Adrenal gland (tissue), 12 donors: ENCODE results near the gene EMILIN1. TPM values are rescaled to one million over a fixed set of nuclear protein-coding genes. Genes with fewer than 3 reads are reported as not detected.

Source experiments
- DNase-seq, 7 donors: peaks; one replicate each; pipeline ENCODE4 v3.0.0-alpha.2; 2019 to 2020
- H3K27ac ChIP-seq, 5 donors: fragments of 200-600 bp; sonication (generic) in 4 of 5; 1 replicate in 3 of 5; 2 replicates in 2 of 5; pipeline versions ENCODE4 v1.5.1 to v1.8.0; 2016 to 2020; ENCODE audit warnings: mild to moderate bottlenecking in 1 of 5
- H3K27me3 ChIP-seq: fragments of 200-600 bp; 2 replicates; pipeline ENCODE4 v1.8.0; 2021
- H3K36me3 ChIP-seq, 2 donors: fragments of 200-600 bp; replicated peaks in 1 of 2; 1 replicate in 1 of 2; 2 replicates in 1 of 2; pipeline versions ENCODE4 v1.5.1 to v1.8.0; 2018 to 2022
- H3K4me1 ChIP-seq, 2 donors: fragments of 200-600 bp; replicated peaks in 1 of 2; 1 replicate in 1 of 2; 2 replicates in 1 of 2; pipeline versions ENCODE4 v1.5.1 to v1.8.0; 2018 to 2021
- H3K4me3 ChIP-seq, 4 donors: fragments of 200-600 bp; sonication (generic) in 3 of 4; one replicate each; pipeline ENCODE4 v1.5.1; 2016 to 2018
- H3K9me3 ChIP-seq, 3 donors: fragments of 200-600 bp; sonication (generic) in 1 of 3; replicated peaks in 1 of 3; 1 replicate in 2 of 3; 2 replicates in 1 of 3; pipeline versions ENCODE4 v1.5.1 to v1.8.0; 2016 to 2021
- CTCF ChIP-seq, 6 experiments: fragments of 450-650 bp in 4 of 6; fragments of 200-600 bp in 2 of 6; sonication (generic) in 1 of 6; IDR thresholded peaks; 1 replicate in 5 of 6; 2 replicates in 1 of 6; pipeline versions ENCODE4 v1.5.1 to v1.8.0; 2016 to 2021; ENCODE audit warnings: antibody characterized with exemption in 6 of 6, mild to moderate bottlenecking in 2 of 6, moderate library complexity in 1 of 6
- POLR2A ChIP-seq, 2 donors: fragments of 450-650 bp; IDR thresholded peaks; one replicate each; pipeline ENCODE4 v1.6.1; 2017; ENCODE audit warnings: antibody characterized with exemption in 2 of 2, mild to moderate bottlenecking in 2 of 2, moderate library complexity in 1 of 2
- WGBS, 4 donors: extraction: QIAGEN DNeasy Blood & Tissue Kit in 2 of 4; methylation state at CpG; one replicate each; pipeline versions ENCODE4 v1.1.5 to v1.1.7; 2013 to 2017; 5-methylcytosine and 5-hydroxymethylcytosine counted together
- intact Hi-C, 2 donors: fragments of 100-400 bp; cut with DNase I; formaldehyde crosslinking; loops; one replicate each; pipeline versions ENCODE4 v1.14.1 to v1.15.0; 2022 to 2023
- polyA plus RNA-seq, 3 donors: library from polyadenylated mRNA; stranded (reverse); fragments of 200-250 nt in 2 of 3; fragments of 350-450 nt in 1 of 3; fragmentation: Illumina TruSeq in 1 of 3; extraction: RNeasy Lipid Tissue Mini Kit (QIAGEN cat#74804) in 1 of 3; gene quantifications; one replicate each; pipeline ENCODE4 v1.2.3, GENCODE V29; 2013 to 2014
- total RNA-seq, 9 donors: library from RNA; depleted of rRNA in 4 of 9; stranded (reverse); fragments of >200 nt in 4 of 9; fragments of 120-200 nt in 1 of 9; fragmentation: NEBNext Ultra II Directional in 1 of 9; extraction: Animal tissue kit (Norgen Biotek cat#: 25700) in 1 of 9; gene quantifications; one replicate each; pipeline versions ENCODE4 v1.1.0 to v1.2.4, GENCODE V29; 2013 to 2023
- donor health status: healthy with polysubstance abuse.
- donor health status: Bipolar disorder and iron deficiency.
- donor health status: DM: yes; HTN: yes; CAD: no.
- donor health status: DM: no; HTN: no; CAD: no.
- donor health status: DM: no; HTN: no; CAD: no.
- donor health status: DM: yes; HTN: yes; CAD: no.

Gene EMILIN1
- total and polyA plus RNA-seq, 12 donors = 4.2 to 243 (median 99.6) TPM

- DNase-seq = peak in 1 of 7 donors; percentile 8
- H3K4me1 ChIP-seq = peaks cover 20 to 24% of the 10 kb centered on the region in 2 donors
- no peak overlapping the region for H3K27ac ChIP-seq
- H3K36me3 ChIP-seq = peaks cover 0 to 37% of the 10 kb centered on the region in 2 donors
- 81 to 89% (median 83%) methylated on average over 3 of the region's 3 CpGs for WGBS, 4 donors
- no peak for TF ChIP-seq POLR2A (IDR thresholded peaks at IDR 0.05)
- no peak for TF ChIP-seq CTCF (IDR thresholded peaks at IDR 0.05)
- H3K27me3 ChIP-seq = no peaks in the 10 kb centered on the region
- H3K4me3 ChIP-seq = no peak overlapping the region
- intact Hi-C loops = no loop called here
- H3K9me3 ChIP-seq = no peaks in the 10 kb centered on the region
Measured at GRCh38 chr2:27065128-27065527, 13.3 kb upstream of the EMILIN1 start.

GRCh38 chr2:27067385-27067784 is 11.0 kb upstream of the EMILIN1 start:
- Histone ChIP-seq H3K36me3 (peaks cover 0 to 40% of the 10 kb centered on the region in 2 donors), H3K27ac (no peak overlapping the region), H3K27me3 (no peaks in the 10 kb centered on the region), H3K4me3 (no peak overlapping the region), H3K9me3 (no peaks in the 10 kb centered on the region), H3K4me1 (peaks cover 25 to 36% of the 10 kb centered on the region in 2 donors)
- DNase-seq = peak in 1 of 7 donors; percentile 10
- intact Hi-C loops = no loop called here
- WGBS, 4 donors = 92 to 99% (median 94%) methylated on average over 5 of the region's 5 CpGs
- TF ChIP-seq CTCF (IDR thresholded peaks at IDR 0.05) = no peak
- TF ChIP-seq POLR2A (IDR thresholded peaks at IDR 0.05) = no peak

- Histone ChIP-seq H3K27me3 (no peaks in the 10 kb centered on the region), H3K4me3 (no peak overlapping the region), H3K4me1 (peaks cover 16 to 35% of the 10 kb centered on the region in 2 donors), H3K27ac (peak overlapping the region in 1 of 5 donors; percentile 42), H3K9me3 (no peaks in the 10 kb centered on the region), H3K36me3 (peaks cover 0 to 40% of the 10 kb centered on the region in 2 donors)
- intact Hi-C loops = no loop called here
- DNase-seq = peak in 1 of 7 donors; percentile 10
- WGBS, 4 donors = 92 to 97% (median 93%) methylated on average over 6 of the region's 6 CpGs
- TF ChIP-seq POLR2A (IDR thresholded peaks at IDR 0.05) = no peak
- TF ChIP-seq CTCF (IDR thresholded peaks at IDR 0.05) = no peak
Measured at GRCh38 chr2:27069436-27069835, 9.0 kb upstream of the EMILIN1 start.

- Histone ChIP-seq H3K9me3 (no peaks in the 10 kb centered on the region), H3K4me3 (peak overlapping the region in 1 of 4 donors; percentile 79), H3K4me1 (peaks cover 16 to 41% of the 10 kb centered on the region in 2 donors), H3K27ac (peak overlapping the region in 1 of 5 donors; percentile 83), H3K27me3 (no peaks in the 10 kb centered on the region), H3K36me3 (peaks cover 0 to 35% of the 10 kb centered on the region in 2 donors)
- TF ChIP-seq POLR2A (IDR thresholded peaks at IDR 0.05) (no peak), CTCF (IDR thresholded peaks at IDR 0.05) (no peak)
- WGBS, 4 donors = 62 to 66% (median 65%) methylated on average over 8 of the region's 8 CpGs
- DNase-seq = peak in 1 of 7 donors; percentile 13
- intact Hi-C loops = no loop called here
Measured at GRCh38 chr2:27069961-27070618, 8.3 kb upstream of the EMILIN1 start.
